Esophagus squamous epithelium (tissue), 5 donors: ENCODE measurements around the gene CDC25C. TPM values are rescaled to one million over a fixed set of nuclear protein-coding genes. Genes with fewer than 3 reads are reported as not detected.

Experiments
- DNase-seq: peaks from one replicate; lab custom pipeline; 2025; lab: John Stamatoyannopoulos, UW
- H3K27ac ChIP-seq, 4 donors: fragments of 200-600 bp; sonication (generic); one replicate each; pipeline ENCODE4 v1.5.1; 2016 to 2019; ENCODE audit warnings: mild to moderate bottlenecking in 1 of 4
- H3K27me3 ChIP-seq, 4 donors: fragments of 200-600 bp; sonication (generic); 1 replicate in 3 of 4; 2 replicates in 1 of 4; pipeline versions ENCODE4 v1.5.1 to v1.6.0; 2017 to 2021; ENCODE audit warnings: antibody characterized with exemption in 1 of 4
- H3K36me3 ChIP-seq, 3 donors: fragments of 200-600 bp; sonication (generic); one replicate each; pipeline ENCODE4 v1.5.1; 2016 to 2019
- H3K4me1 ChIP-seq, 3 donors: fragments of 200-600 bp; sonication (generic); one replicate each; pipeline ENCODE4 v1.5.1; 2017 to 2019
- H3K4me3 ChIP-seq, 4 donors: fragments of 200-600 bp; sonication (generic); 1 replicate in 3 of 4; 2 replicates in 1 of 4; pipeline ENCODE4 v1.5.1; 2016 to 2019; ENCODE audit warnings: mild to moderate bottlenecking in 2 of 4, moderate library complexity in 1 of 4
- H3K9me3 ChIP-seq, 3 donors: fragments of 200-600 bp; sonication (generic); one replicate each; pipeline ENCODE4 v1.5.1; 2016 to 2019
- CTCF ChIP-seq, 6 experiments: fragments of 450-650 bp in 4 of 6; fragments of 200-600 bp in 2 of 6; sonication (generic) in 2 of 6; IDR thresholded peaks; one replicate each; pipeline ENCODE4 v1.5.1; 2016 to 2019; ENCODE audit warnings: antibody characterized with exemption in 6 of 6, mild to moderate bottlenecking in 4 of 6, moderate library complexity in 4 of 6
- POLR2A ChIP-seq, 4 donors: fragments of 450-650 bp; IDR thresholded peaks; one replicate each; pipeline ENCODE4 v1.6.1; 2017; ENCODE audit warnings: antibody characterized with exemption in 4 of 4, mild to moderate bottlenecking in 4 of 4, moderate library complexity in 3 of 4
- WGBS, 2 donors: methylation state at CpG; one replicate each; pipeline ENCODE4 v1.1.5; 2018; 5-methylcytosine and 5-hydroxymethylcytosine counted together
- intact Hi-C: fragments of 100-400 bp; cut with DNase I; formaldehyde crosslinking; loops from one replicate; pipeline ENCODE4 v1.15.0; 2022
- total RNA-seq, 4 donors: library from RNA; depleted of rRNA; stranded (reverse); fragments of >200 nt; gene quantifications; one replicate each; pipeline ENCODE4 v1.1.0, GENCODE V29; 2016
- donor health status: DM: yes; HTN: yes; CAD: no.

Gene CDC25C
- total RNA-seq, 4 donors from 2014 or later, result 0.80 to 3.1 (median 1.8) TPM

GRCh38 chr5:138350563-138350890, 18.9 kb upstream of the CDC25C start:
- Histone ChIP-seq H3K4me3 (no peak overlapping the region), H3K27me3 (no peaks in the 10 kb centered on the region), H3K27ac (no peak overlapping the region), H3K4me1 (peaks cover 8 to 24% (median 16%) of the 10 kb centered on the region in 3 donors), H3K36me3 (peaks cover 8 to 39% (median 18%) of the 10 kb centered on the region in 3 donors), H3K9me3 (peaks cover 0 to 6% (median 5%) of the 10 kb centered on the region in 3 donors)
- no peak for DNase-seq
- TF ChIP-seq CTCF (IDR thresholded peaks at IDR 0.05) (no peak), POLR2A (IDR thresholded peaks at IDR 0.05) (no peak)
- intact Hi-C loops, result no loop called here

GRCh38 chr5:138349852-138350562, 18.4 kb upstream of the CDC25C start:
- Histone ChIP-seq H3K36me3 (peaks cover 11 to 44% (median 24%) of the 10 kb centered on the region in 3 donors), H3K27ac (no peak overlapping the region), H3K9me3 (peaks cover 0 to 6% (median 5%) of the 10 kb centered on the region in 3 donors), H3K4me1 (peaks cover 8 to 19% (median 11%) of the 10 kb centered on the region in 3 donors), H3K27me3 (no peaks in the 10 kb centered on the region), H3K4me3 (no peak overlapping the region)
- intact Hi-C loops, result no loop called here
- DNase-seq, result no peak
- TF ChIP-seq POLR2A (IDR thresholded peaks at IDR 0.05) (no peak), CTCF (IDR thresholded peaks at IDR 0.05) (no peak)
- WGBS, 2 donors, result 36 to 46% methylated on average over 1 of the region's 1 CpG

GRCh38 chr5:138346889-138347288, 15.3 kb upstream of the CDC25C start:
- Histone ChIP-seq H3K4me3 (no peak overlapping the region), H3K4me1 (peaks cover 0 to 6% (median 0%) of the 10 kb centered on the region in 3 donors), H3K27me3 (no peaks in the 10 kb centered on the region), H3K36me3 (peaks cover 16 to 75% (median 27%) of the 10 kb centered on the region in 3 donors), H3K27ac (no peak overlapping the region), H3K9me3 (peaks cover 0 to under 1% (median 0%) of the 10 kb centered on the region in 3 donors)
- DNase-seq, result no peak
- TF ChIP-seq POLR2A (IDR thresholded peaks at IDR 0.05) (no peak), CTCF (IDR thresholded peaks at IDR 0.05) (no peak)
- WGBS, 2 donors, result 90 to 96% methylated on average over 6 to 13 of the region's 14 CpGs
- intact Hi-C loops, result no loop called here

- 95% methylated on average over 9 to 21 of the region's 32 CpGs for WGBS, 2 donors
Measured at GRCh38 chr5:138344887-138345622, 13.5 kb upstream of the CDC25C start.

More at GRCh38 chr5:138344887-138345622, 13.5 kb upstream of the CDC25C start:
- Histone ChIP-seq H3K27ac (no peak overlapping the region), H3K27me3 (no peaks in the 10 kb centered on the region), H3K9me3 (no peaks in the 10 kb centered on the region), H3K36me3 (peaks cover 16 to 87% (median 27%) of the 10 kb centered on the region in 3 donors), H3K4me3 (no peak overlapping the region), H3K4me1 (peaks cover 0 to 18% (median 1%) of the 10 kb centered on the region in 3 donors)
- DNase-seq, result no peak
- TF ChIP-seq CTCF (IDR thresholded peaks at IDR 0.05) (no peak), POLR2A (IDR thresholded peaks at IDR 0.05) (no peak)
- intact Hi-C loops, result no loop called here
